ENCODE results near the gene LDLRAD4.

Gene LDLRAD4

DNA sequence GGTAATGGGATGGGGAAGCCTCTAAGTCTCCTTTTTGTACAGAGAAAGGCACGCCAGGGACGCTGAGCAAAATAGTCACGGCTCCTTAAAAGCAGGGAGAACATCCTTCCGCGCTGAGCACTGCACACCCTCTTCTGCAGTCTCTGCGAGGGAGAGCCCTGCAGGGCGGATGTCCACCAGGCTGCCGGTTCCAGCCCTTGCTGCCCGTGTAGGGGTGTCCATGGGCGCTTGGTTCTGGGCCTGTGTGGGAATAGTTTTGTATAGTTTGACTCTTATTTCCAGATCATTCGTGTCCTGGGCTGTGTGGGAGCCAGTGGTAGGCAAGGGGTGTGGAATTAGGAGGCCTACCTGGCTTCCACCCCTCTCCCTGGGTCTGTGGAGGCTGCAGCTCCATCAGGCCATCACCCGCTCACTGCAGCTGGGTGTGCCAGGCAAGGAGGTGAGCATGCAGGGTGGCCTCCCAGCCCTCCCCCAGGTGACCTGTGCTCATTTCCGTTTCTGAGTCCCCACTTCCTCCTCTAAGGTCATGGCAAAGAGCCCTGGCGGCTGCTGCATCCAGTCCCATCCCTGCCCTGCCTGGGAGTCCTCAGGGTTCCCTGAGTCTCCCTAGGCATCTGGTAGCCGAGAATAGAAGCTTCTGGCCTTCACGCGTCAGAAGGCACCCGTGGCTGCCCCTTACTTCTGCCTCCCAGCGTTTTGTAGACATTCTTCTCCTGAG lies 202.6 kb downstream of the LDLRAD4 start:
- FAIRE-seq = no peak
- no peak for TF ChIP-seq POLR2A (IDR thresholded peaks at IDR 0.05; ENCODE audit: low read depth, low read length)
- DNase-seq (ENCODE audit: insufficient read length, low spot score) = no peak

DNA sequence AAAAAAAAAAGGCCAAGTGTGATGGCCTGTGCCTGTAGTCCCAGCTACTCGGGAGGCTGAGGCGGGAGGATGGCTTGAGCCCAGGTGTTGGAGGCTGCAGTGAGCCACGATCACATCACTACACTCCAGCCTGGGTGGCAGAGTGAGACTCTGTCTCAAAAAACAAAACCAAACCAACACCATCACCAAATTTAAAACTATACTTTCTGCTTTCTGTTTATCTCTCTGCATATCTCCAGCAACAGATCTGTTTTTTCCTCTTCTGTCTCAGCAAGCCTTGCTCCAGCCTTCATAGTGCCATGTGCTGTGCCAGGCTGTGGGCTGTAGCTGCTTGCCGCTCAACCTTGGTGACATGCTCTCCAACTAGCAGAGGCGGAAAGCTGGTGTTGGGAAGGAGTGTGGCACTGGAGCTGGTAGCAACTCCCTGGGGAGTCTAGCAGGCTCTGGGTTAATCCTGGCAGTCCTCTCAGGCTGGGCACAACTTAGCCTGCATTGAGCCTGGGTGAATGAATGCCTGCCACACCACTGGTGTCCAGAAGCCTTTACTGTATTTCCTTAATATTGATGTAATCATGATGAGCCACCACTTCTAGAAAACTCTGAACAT lies 204.1 kb downstream of the LDLRAD4 start:
- FAIRE-seq (no peak), DNase-seq (ENCODE audit: insufficient read length, low spot score) (no peak)
- TF ChIP-seq POLR2A (IDR thresholded peaks at IDR 0.05; ENCODE audit: low read depth, low read length) = no peak

DNA sequence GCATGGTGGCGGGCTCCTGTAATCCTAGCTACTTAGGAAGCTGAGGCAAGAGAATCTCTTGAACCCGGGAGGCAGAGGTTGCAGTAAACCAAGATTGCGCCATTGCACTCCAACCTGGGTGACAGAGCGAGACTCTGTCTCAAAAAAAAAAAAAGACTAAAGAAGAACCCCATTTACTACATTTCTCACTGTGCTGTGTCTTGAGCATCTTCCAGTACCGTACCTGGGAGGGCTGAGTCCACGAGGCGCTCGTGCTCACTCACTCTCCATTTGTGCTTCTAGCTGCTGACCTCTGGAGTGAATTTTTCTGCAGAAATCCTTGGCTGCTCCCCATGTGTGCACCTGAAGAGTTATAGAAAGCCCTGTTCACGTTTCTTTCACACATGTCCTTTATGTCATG lies 204.8 kb downstream of the LDLRAD4 start:
- no peak for TF ChIP-seq POLR2A (IDR thresholded peaks at IDR 0.05; ENCODE audit: low read depth, low read length)
- DNase-seq (ENCODE audit: insufficient read length, low spot score) (no peak), FAIRE-seq (no peak)

DNA sequence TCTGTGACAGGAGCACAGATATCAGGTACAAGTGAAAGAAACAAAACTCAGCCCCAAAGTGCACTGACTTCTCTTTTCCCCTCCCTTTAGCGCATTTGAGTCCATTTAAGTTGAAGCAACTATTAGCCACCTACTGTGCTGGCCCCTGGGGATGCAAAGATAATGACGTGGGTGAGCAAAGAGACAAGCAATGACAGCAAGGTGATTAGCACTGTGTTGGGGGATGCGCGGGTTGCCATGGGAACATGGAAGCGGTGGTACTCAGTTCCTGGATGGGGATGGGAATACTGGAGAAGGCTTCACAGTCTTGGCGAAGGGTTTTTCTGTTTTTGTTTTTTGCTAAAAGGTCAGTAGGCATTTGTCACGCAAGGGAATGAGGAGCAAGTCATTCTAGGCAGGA lies 205.8 kb downstream of the LDLRAD4 start:
- no peak for DNase-seq (ENCODE audit: insufficient read length, low spot score)
- no peak for TF ChIP-seq POLR2A (IDR thresholded peaks at IDR 0.05; ENCODE audit: low read depth, low read length)
- no peak for FAIRE-seq

DNA sequence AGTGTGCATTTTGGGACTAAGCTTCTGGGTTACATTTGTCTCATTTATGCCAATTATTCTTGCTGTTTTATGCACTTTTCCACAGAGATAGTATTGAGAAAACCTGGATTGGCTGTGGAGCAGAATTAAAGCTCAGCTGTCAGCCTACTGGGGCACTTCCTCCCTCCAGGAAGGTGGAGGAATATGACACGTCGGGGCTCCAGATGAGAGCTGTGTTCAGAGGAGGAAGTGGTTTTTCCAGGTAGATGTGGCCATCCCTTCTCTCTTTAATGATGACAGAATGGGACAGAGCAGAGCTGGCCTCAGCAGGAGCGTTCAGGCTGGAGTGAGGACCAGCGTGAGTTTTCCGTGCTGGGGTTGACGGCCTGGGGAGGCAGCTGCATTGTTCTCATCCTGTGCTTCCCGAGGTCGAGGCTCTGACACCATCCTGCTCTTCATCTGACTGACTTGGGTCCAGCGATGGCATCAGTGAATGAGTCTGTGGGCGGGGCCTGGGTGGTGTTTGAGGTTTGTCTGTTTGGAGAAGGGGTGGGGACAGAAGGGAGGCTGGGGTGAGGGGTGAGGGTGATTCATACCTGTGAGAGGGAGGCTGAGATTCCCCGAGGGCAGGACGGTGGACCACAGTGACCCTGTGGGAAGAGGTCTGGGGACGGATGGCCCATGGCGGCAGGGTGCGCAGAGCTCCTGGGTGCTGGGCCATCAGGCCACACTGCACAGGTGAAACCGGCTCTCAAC lies 207.0 kb downstream of the LDLRAD4 start:
- FAIRE-seq (no peak), DNase-seq (ENCODE audit: insufficient read length, low spot score) (no peak)
- no peak for TF ChIP-seq POLR2A (IDR thresholded peaks at IDR 0.05; ENCODE audit: low read depth, low read length)

DNA sequence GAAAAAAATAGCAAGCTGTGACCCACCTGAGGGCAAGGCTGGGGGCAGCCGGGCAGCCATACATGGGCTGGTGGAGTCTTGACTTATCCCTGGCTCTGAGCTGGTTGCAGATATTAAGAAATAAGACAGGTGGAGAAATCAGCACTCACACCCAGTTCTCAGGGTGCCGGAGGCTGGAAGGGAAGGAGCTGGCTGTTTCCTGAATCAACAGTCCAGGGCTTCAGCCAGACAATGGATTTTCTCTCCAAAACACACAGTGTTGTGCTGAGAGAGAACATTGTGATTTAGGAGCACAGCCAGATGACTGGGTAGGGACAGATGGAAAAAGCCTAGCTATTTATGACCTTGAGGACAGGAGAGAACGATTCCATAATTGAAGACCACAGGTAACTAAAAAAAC lies 208.8 kb downstream of the LDLRAD4 start:
- no peak for TF ChIP-seq POLR2A (IDR thresholded peaks at IDR 0.05; ENCODE audit: low read depth, low read length)
- FAIRE-seq = no peak
- no peak for DNase-seq (ENCODE audit: insufficient read length, low spot score)

DNA sequence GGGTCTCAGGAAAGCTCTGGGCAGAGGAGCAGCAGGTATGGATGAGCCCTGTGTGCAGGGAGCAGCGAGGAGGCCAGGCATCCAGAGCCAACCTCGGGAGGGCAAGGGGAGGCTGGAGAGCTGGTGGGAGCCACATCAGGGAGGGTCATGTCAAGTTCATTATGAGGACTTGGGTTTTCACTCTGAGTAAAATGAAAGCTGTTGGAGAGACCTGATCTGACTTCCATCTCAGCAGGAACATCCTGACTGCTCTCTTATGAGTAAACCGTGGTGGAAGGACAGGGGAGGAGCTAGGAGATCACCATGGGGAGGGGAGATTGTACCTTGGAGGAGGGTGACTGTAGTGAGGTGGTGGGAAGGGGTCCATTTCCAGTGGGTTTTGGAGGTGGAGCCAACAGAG lies 209.8 kb downstream of the LDLRAD4 start:
- no peak for FAIRE-seq
- TF ChIP-seq POLR2A (IDR thresholded peaks at IDR 0.05; ENCODE audit: low read depth, low read length) = no peak
- no peak for DNase-seq (ENCODE audit: insufficient read length, low spot score)

DNA sequence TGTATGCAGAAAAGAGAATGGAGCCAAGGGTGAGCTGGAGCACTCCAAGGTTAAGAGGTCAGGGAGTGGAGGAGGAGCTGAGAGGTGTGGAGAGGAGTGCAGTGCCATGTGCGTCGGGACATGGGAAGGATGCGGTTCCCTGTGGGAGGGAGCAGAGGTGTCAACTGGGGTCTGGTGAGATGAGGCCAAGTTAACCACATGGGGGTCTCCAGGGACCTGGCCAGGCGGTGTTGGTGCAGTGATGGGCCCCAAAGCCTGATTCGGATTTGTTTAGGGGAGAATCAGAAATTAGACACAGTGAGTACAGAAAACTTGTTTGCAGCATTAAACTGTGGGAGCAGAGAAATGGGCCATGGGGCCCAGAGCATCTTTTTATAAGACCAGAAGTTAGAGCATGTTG lies 210.5 kb downstream of the LDLRAD4 start:
- no peak for TF ChIP-seq POLR2A (IDR thresholded peaks at IDR 0.05; ENCODE audit: low read depth, low read length)
- FAIRE-seq = no peak
- DNase-seq (ENCODE audit: insufficient read length, low spot score) = no peak

DNA sequence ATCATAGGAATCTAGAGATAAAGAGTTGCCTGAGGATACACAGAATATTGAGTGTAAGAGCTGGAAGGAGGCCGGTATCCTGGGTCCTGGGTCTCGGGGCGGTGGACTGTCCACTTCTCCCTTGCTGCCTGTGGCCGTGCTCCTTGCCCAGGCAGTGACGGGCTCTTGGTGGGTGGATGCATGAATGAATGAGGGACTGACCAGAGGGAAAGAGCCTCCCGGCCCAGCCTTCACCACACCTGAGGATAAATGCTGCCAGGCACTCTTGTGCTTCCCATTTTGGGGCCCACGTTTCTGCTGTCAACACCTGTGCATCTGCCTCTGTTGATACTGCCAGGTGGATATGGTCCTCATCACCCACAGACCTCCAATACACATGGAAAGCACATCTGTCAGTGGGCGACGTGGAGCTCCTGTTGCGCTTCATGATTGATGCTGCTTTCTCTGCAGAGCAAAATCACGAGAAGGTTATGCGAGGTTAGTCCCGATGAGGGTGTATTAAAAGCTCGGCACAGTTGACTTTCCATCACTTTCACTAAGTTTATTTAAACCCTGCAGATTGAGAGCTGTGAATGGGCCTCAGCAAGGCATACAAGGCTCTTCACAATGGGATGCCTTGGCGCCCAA lies 211.4 kb downstream of the LDLRAD4 start:
- DNase-seq (ENCODE audit: insufficient read length, low spot score) (no peak), FAIRE-seq (no peak)
- no peak for TF ChIP-seq POLR2A (IDR thresholded peaks at IDR 0.05; ENCODE audit: low read depth, low read length)

DNA sequence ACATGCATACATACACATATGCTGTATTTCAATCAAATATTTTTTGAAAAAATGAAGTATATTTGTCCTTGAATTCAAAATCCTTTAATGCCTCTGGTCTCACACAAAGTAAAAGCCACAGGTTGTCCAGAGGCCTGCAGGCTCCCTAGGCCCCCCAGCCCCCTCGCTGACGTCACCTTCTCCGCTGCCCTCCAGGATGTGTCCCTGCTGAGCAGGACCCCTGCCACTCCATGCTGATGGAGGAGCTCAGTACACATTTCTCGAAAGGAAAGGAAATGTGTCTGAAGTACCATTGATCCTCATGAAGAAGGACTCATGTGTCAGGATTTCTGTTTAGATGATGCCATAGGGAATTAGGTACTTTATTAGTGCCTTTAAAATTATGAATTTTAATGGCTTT lies 212.1 kb downstream of the LDLRAD4 start:
- DNase-seq (ENCODE audit: insufficient read length, low spot score) (no peak), FAIRE-seq (no peak)
- TF ChIP-seq POLR2A (IDR thresholded peaks at IDR 0.05; ENCODE audit: low read depth, low read length) = no peak

DNA sequence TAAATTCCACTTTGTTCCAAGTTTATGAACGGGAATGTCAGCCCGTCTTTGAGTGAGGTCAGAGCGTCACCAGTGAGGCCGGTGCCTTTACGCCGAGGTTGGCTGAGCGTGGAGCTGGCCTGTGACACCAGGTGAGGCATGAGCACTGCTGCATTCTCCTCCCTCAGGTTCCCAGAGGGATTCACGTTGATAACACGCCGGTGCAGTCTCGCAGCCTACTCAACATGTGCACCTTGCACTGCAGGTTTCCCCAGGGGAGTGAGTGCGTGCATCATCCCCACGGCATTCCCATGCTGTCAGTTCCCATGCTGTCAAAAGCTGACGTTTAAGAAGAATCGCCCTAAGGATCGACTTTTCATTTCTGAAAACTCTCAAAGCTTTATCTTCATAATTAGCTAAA lies 213.3 kb downstream of the LDLRAD4 start:
- no peak for FAIRE-seq
- no peak for TF ChIP-seq POLR2A (IDR thresholded peaks at IDR 0.05; ENCODE audit: low read depth, low read length)
- no peak for DNase-seq (ENCODE audit: insufficient read length, low spot score)

DNA sequence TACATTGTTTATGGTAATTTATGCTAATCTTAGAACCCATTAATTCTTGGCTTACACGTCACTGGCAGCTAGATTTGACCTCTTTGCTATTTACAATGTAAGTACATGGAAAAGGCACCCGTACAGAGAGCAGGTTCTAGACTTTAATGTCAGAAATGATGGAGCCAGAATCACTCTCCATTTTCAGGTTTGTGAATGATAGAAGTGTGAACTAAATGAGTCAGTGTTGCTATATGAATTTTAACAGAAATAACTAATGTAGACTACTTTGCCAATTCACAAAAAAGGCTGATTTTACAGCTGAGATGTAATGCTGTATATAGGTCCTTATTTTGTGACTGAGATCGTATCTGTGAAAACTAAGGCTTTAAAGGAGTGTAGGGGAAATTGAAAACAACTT lies 214.6 kb downstream of the LDLRAD4 start:
- DNase-seq (ENCODE audit: insufficient read length, low spot score) (no peak), FAIRE-seq (no peak)
- TF ChIP-seq POLR2A (IDR thresholded peaks at IDR 0.05; ENCODE audit: low read depth, low read length) = no peak

DNA sequence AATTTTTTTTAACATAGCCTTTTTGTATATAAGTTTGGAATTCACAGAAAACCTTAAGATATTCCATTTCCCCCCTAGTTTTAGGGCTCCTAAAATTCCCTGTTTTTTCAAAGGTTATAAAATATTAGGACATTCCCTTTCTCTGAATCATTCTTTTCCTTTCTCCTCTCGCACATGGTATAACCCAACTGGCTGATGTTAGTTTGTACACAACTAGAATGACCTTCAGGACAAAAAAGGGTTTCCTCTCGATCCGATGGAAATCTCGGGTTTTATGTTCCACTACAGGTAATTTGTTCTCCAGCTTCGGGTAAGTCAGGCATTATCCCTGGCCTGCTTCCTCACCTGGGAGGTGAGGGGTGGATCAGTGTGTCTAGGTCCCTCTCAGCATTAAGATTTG lies 215.1 kb downstream of the LDLRAD4 start:
- DNase-seq (ENCODE audit: insufficient read length, low spot score) (peak; percentile 20), FAIRE-seq (no peak)
- TF ChIP-seq POLR2A (IDR thresholded peaks at IDR 0.05; ENCODE audit: low read depth, low read length) = no peak

DNA sequence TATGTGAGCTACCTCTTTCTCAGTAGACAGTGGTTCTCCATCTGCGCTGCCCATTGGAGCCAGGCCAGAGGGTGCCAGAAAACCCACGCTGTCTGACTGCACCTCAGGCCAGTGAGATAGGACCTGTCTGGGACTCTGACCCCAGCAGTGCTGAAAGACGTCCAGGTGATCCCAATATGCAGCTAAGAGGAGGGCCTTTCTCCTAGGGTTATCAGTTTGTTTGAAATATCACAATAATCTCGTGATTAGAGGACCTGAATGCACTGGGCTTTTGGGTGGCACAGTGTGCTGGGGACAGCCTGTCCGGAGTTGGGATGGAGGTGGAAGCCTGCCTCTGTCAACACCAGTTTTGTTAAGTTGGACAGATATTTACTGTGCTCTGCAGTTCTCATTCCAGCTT lies 216.3 kb downstream of the LDLRAD4 start:
- TF ChIP-seq POLR2A (IDR thresholded peaks at IDR 0.05; ENCODE audit: low read depth, low read length) = no peak
- no peak for FAIRE-seq
- DNase-seq (ENCODE audit: insufficient read length, low spot score) = no peak

Measured in H54 (cell line).